D721Med (cell line): ENCODE measurements around the gene HPSE2.

ENCODE experiments used
- DNase-seq: peaks from one replicate; pipeline ENCODE4 v3.0.0; 2011; ENCODE audit warnings: low spot score; ENCODE audit not compliant: insufficient read length
- FAIRE-seq: peaks from 2 replicates; lab custom pipeline; 2011; peaks lifted over from hg19 to GRCh38; lab: Jason Lieb, UNC
- CTCF ChIP-seq: IDR thresholded peaks from 2 replicates; pipeline ENCODE4 v1.5.1; 2012; ENCODE audit warnings: mild to moderate bottlenecking, control low read depth; ENCODE audit not compliant: insufficient read depth; ENCODE audit errors: missing control alignments

HPSE2 gene

DNA sequence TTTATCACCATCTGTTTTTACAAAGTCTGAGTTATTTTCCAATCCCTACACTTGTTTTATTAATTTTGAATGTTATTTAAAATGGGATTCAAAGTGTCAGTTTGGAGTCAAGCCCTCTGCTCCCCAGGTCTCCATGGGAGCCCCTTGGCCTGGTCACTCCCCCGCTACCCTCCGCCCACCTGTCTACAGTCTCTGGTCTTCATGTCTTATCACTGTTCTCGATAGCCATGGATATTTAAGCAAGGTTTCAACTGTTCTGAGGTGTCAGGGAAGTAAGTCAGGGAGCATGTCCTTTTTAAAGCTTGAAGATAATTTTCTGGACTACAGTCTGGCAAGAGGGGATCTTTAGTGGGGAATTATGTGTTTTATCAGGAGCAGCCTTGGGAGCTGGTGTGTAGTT, 769.8 kb downstream of the HPSE2 start:
- FAIRE-seq = no peak
- TF ChIP-seq CTCF = no peak
- no peak for DNase-seq

GRCh38 chr10:98463976-98464754, 771.5 kb downstream of the HPSE2 start:
- FAIRE-seq = no peak
- no peak for DNase-seq
- no peak for TF ChIP-seq CTCF

- no peak for TF ChIP-seq CTCF
- DNase-seq (no peak), FAIRE-seq (no peak)
Measured at GRCh38 chr10:98463016-98463415, 772.6 kb downstream of the HPSE2 start.

DNA sequence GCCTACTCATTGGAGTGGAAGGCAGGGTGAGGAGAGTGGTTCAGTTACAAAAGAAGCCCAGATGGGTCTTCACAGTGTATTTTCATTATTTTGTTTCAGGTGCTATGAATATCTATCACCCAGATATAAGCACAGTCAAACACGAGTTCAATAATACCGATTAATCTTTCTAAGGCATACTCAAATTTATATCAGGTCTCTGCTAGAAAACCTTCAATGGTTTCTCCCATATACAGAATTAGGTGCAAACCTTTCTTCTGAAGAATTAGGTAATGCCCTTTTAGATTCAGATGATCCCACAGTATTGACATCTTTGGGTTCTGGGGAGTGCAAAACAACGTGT, 774.2 kb downstream of the HPSE2 start:
- no peak for TF ChIP-seq CTCF
- FAIRE-seq (no peak), DNase-seq (no peak)

DNA sequence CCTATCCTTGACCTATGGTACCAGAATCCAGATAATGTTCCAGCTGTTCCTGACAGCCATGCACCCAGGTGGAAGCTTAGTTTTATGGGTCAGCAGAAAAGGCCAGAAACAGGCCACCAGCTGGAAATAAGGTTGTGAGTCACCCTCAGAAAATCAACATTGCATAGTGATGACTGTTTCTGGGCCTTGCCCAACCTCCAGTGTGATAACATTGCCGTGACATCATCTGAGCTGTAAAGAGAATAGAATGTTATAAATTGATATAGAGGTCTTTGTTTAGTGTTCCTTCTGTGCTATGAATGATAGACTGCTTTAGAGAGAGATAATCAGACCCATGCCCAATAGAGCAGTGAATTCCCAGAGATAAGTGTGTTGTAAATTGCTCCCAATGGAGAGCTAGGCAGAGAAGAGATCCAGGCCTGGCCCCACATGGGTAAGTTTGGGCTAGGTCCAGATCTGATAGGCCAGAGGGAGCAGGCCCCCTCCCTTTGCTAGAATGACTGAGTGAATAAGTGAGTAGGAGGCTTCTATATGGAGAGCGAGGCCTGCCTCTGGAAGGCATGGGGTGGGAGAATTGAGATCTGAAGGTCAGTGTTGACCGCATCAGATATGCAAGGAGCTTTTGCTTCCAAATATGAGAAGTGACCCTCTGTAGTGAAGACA, 774.7 kb downstream of the HPSE2 start:
- no peak for FAIRE-seq
- no peak for TF ChIP-seq CTCF
- no peak for DNase-seq

- no peak for TF ChIP-seq CTCF
- no peak for DNase-seq
- no peak for FAIRE-seq
Measured at GRCh38 chr10:98458809-98459784, 776.6 kb downstream of the HPSE2 start.
